Measurements from ENCODE around the gene GABARAPL2.
A peak's percentile ranks its signal among the peaks of the same experiment; 100 is the strongest.

Gene GABARAPL2

DNA sequence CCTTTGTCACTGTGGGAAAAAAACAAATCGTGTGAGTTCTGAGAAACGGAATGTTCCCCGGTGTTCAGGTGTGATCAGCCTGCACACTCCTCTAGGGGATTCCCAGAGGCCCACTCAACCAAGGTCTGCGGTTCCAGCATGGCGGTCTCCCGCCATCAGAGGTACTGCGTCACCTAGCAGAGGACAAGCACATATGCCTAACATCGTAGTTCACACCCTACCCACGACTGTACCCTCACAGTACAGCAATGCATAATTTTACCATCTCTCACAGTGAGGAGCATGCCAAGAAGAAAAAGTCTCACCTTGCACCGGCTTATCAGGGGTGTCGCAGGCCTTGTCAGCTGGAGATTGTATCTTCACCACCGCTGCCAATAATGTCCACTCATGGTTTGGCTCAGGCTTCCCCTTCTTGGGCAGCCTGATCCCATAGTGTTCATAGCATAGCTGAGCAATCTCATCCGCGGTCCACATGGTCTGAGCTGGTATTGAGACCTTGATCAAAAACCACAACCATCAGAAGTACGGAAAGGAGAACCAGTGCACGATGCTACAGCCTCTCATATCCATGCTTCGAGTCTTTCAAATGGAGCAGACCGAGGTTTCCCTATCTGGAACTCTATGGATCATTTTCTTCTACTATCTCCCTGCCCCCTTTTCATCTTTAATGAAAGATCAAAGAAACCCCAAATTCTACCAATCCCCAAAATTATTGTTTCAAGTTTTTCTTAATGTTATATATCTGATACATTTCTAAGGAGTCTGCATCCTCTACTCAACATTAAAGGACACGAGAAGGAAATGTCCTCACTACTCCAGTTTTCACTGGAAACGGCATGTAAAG lies 54.4 kb downstream of the GABARAPL2 start:
- ChIA-PET POLR2A (no interaction called here), CTCF (interaction anchor here (1.0 to 1.4 kb wide), 2 partner anchors 143 to 156 kb away, joined by 3 to 5 read pairs; partner anchors contain the start of gene TMEM170A)
- DNase-seq (ENCODE audit: extremely low spot score), result no peak
- no peak for TF ChIP-seq ARNT (IDR thresholded peaks at IDR 0.05)
- no peak for TF ChIP-seq TARDBP (IDR thresholded peaks at IDR 0.05)
- no peak for TF ChIP-seq ELF4 (IDR thresholded peaks at IDR 0.05)

DNA sequence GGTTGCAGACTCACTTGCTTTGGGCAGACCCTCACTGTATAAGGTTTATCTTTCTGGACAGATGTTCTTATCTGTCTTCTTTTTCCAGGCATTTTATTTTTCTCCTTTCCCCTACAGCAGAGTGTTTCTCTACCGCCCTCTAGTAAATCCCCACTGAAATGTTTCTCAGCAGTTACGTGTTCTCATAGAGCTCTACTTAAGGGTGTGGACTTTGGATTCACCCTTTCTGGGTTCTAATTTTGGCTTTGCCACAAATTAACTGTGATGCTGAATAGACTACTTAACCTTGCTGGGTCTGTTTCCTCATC lies 54.9 kb downstream of the GABARAPL2 start:
- peak; percentile 30 for DNase-seq (ENCODE audit: extremely low spot score)
- TF ChIP-seq BHLHE40 (IDR thresholded peaks at IDR 0.05; ENCODE audit: borderline replicate concordance) (no peak), L3MBTL2 (conservative IDR thresholded peaks at IDR 0.05) (no peak), ARNT (IDR thresholded peaks at IDR 0.05) (no peak), FOXM1 (IDR thresholded peaks at IDR 0.05; ENCODE audit: borderline replicate concordance) (no peak), FOXA1 (IDR thresholded peaks at IDR 0.05) (no peak), LEF1 (IDR thresholded peaks at IDR 0.05; ENCODE audit: borderline replicate concordance) (no peak), HDGF (IDR thresholded peaks at IDR 0.05; ENCODE audit: borderline replicate concordance) (no peak), ELF4 (IDR thresholded peaks at IDR 0.05) (no peak), SP1 (IDR thresholded peaks at IDR 0.05) (no peak), FOXK2 (IDR thresholded peaks at IDR 0.05) (no peak), ZNF384 (IDR thresholded peaks at IDR 0.05) (no peak), NFRKB (IDR thresholded peaks at IDR 0.05) (no peak), CTBP1 (IDR thresholded peaks at IDR 0.05; ENCODE audit: borderline replicate concordance) (no peak), TARDBP (IDR thresholded peaks at IDR 0.05) (no peak), SUZ12 (IDR thresholded peaks at IDR 0.05) (no peak)
- TF ChIP-seq, protein P1, sequence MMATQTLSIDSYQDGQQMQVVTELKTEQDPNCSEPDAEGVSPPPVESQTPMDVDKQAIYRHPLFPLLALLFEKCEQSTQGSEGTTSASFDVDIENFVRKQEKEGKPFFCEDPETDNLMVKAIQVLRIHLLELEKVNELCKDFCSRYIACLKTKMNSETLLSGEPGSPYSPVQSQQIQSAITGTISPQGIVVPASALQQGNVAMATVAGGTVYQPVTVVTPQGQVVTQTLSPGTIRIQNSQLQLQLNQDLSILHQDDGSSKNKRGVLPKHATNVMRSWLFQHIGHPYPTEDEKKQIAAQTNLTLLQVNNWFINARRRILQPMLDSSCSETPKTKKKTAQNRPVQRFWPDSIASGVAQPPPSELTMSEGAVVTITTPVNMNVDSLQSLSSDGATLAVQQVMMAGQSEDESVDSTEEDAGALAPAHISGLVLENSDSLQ (IDR thresholded peaks at IDR 0.05), result no peak
- CTCF ChIA-PET, result interaction anchor here (0.6 to 1.4 kb wide), 6 partner anchors 26 to 1841 kb away, joined by 3 to 4 read pairs (median 3); no protein-coding TSS in a partner anchor
- POLR2A ChIA-PET, result no interaction called here

GRCh38 chr16:75622761-75623605 lies 56.8 kb downstream of the GABARAPL2 start, which contains the start of gene ADAT1:
ADAT1 (minus strand) TSS chr16:75623281; CDS start chr16:75620799, 2,482 bp downstream.
- TF ChIP-seq L3MBTL2 (conservative IDR thresholded peaks at IDR 0.05), result peak; percentile 95
- peak; percentile 93 for TF ChIP-seq ZNF384 (IDR thresholded peaks at IDR 0.05)
- no peak for TF ChIP-seq NFRKB (IDR thresholded peaks at IDR 0.05)
- DNase-seq (ENCODE audit: extremely low spot score), result peak; percentile 96
- CTCF ChIA-PET, result interaction anchor here (1.2 kb wide), 2 partner anchors 25 to 141 kb away, joined by 3 read pairs; no protein-coding TSS in a partner anchor
- POLR2A ChIA-PET, result interaction anchor here (0.7 to 1.7 kb wide), 16 partner anchors 9 to 159 kb away, joined by 3 to 32 read pairs (median 3); partner anchors contain the start of genes KARS1, TERF2IP and TMEM231

- CTCF ChIA-PET, result no interaction called here
- POLR2A ChIA-PET, result no interaction called here
- TF ChIP-seq FOXA1 (IDR thresholded peaks at IDR 0.05), result no peak
- TF ChIP-seq L3MBTL2 (conservative IDR thresholded peaks at IDR 0.05), result no peak
- TF ChIP-seq SUZ12 (IDR thresholded peaks at IDR 0.05), result no peak
- TF ChIP-seq ARNT (IDR thresholded peaks at IDR 0.05), result no peak
- no peak for TF ChIP-seq CTBP1 (IDR thresholded peaks at IDR 0.05; ENCODE audit: borderline replicate concordance)
- TF ChIP-seq SP1 (IDR thresholded peaks at IDR 0.05), result no peak
- TF ChIP-seq BHLHE40 (IDR thresholded peaks at IDR 0.05; ENCODE audit: borderline replicate concordance), result no peak
- TF ChIP-seq, protein P1 (IDR thresholded peaks at IDR 0.05), result no peak
- TF ChIP-seq ELF4 (IDR thresholded peaks at IDR 0.05), result no peak
- TF ChIP-seq LEF1 (IDR thresholded peaks at IDR 0.05; ENCODE audit: borderline replicate concordance), result no peak
- TF ChIP-seq ZNF384 (IDR thresholded peaks at IDR 0.05), result no peak
- no peak for TF ChIP-seq TARDBP (IDR thresholded peaks at IDR 0.05)
- TF ChIP-seq FOXK2 (IDR thresholded peaks at IDR 0.05), result no peak
- TF ChIP-seq FOXM1 (IDR thresholded peaks at IDR 0.05; ENCODE audit: borderline replicate concordance), result no peak
- no peak for TF ChIP-seq HDGF (IDR thresholded peaks at IDR 0.05; ENCODE audit: borderline replicate concordance)
- TF ChIP-seq NFRKB (IDR thresholded peaks at IDR 0.05), result no peak
- no peak for DNase-seq (ENCODE audit: extremely low spot score)
These were observed 58.7 kb downstream of the GABARAPL2 start for GRCh38 chr16:75624921-75625334.

- no peak for DNase-seq (ENCODE audit: extremely low spot score)
- POLR2A ChIA-PET, result interaction anchor here (1.5 kb wide), 1 partner anchor 21 kb away, joined by 14 read pairs; the partner anchor contains the start of genes KARS1 and TERF2IP
- TF ChIP-seq L3MBTL2 (conservative IDR thresholded peaks at IDR 0.05) (no peak), TARDBP (IDR thresholded peaks at IDR 0.05) (no peak), LEF1 (IDR thresholded peaks at IDR 0.05; ENCODE audit: borderline replicate concordance) (no peak), NFRKB (IDR thresholded peaks at IDR 0.05) (no peak), BHLHE40 (IDR thresholded peaks at IDR 0.05; ENCODE audit: borderline replicate concordance) (no peak), HDGF (IDR thresholded peaks at IDR 0.05; ENCODE audit: borderline replicate concordance) (no peak), FOXA1 (IDR thresholded peaks at IDR 0.05) (no peak), ARNT (IDR thresholded peaks at IDR 0.05) (no peak), CTBP1 (IDR thresholded peaks at IDR 0.05; ENCODE audit: borderline replicate concordance) (no peak)
- CTCF ChIA-PET, result no interaction called here
These were observed 60.6 kb downstream of the GABARAPL2 start for GRCh38 chr16:75626806-75627205.

All from HEK293T (cell line).